WERI-Rb-1 (cell line): ENCODE results near the gene NUCB2.

Source experiments
- DNase-seq: peaks from one replicate; pipeline ENCODE4 v3.0.0-alpha.2; 2020
- H3K27ac ChIP-seq: fragments of 250-450 bp; sonication (Bioruptor Pico); 2 replicates; pipeline ENCODE4 v1.5.1; 2020; ENCODE audit warnings: mild to moderate bottlenecking, moderate library complexity
- H3K27me3 ChIP-seq: fragments of 250-450 bp; sonication (Bioruptor Pico); 2 replicates; pipeline ENCODE4 v1.5.1; 2021; ENCODE audit warnings: mild to moderate bottlenecking, low read depth, moderate library complexity; ENCODE audit not compliant: insufficient read depth, severe bottlenecking
- H3K36me3 ChIP-seq: fragments of 250-450 bp; sonication (Bioruptor Pico); 2 replicates; pipeline ENCODE4 v1.5.1; 2020; ENCODE audit warnings: mild to moderate bottlenecking, moderate library complexity
- H3K4me3 ChIP-seq: 2 replicates; pipeline ENCODE4 v1.5.1; 2011; ENCODE audit warnings: low read depth, mild to moderate bottlenecking, control low read depth, low read length
- H3K9me3 ChIP-seq: fragments of 250-450 bp; sonication (Bioruptor Pico); 2 replicates; pipeline ENCODE4 v1.5.1; 2021; ENCODE audit warnings: mild to moderate bottlenecking, moderate library complexity; ENCODE audit not compliant: severe bottlenecking
- CTCF ChIP-seq: IDR thresholded peaks from 2 replicates; pipeline ENCODE4 v1.5.1; 2011; ENCODE audit warnings: low read depth, mild to moderate bottlenecking, control low read depth, inconsistent platforms, low read length

NUCB2 gene

GRCh38 chr11:17354601-17354991 is 78.1 kb downstream of the NUCB2 start:
- H3K4me3 ChIP-seq = no peak overlapping the region
- peaks cover 8% of the 10 kb centered on the region; the same call in 1 of the 2 replicates for H3K36me3 ChIP-seq
- no peak overlapping the region for H3K27ac ChIP-seq
- TF ChIP-seq CTCF = peak; percentile 50; the same call in 1 of the 2 replicates
- no peaks in the 10 kb centered on the region for H3K9me3 ChIP-seq
- peaks cover 10% of the 10 kb centered on the region for H3K27me3 ChIP-seq
- peak; percentile 75 for DNase-seq

- no peak for DNase-seq
Measured at GRCh38 chr11:17366495-17366894, 90.0 kb downstream of the NUCB2 start.

GRCh38 chr11:17368551-17368950 is 92.0 kb downstream of the NUCB2 start:
- Histone ChIP-seq H3K27ac (no peak overlapping the region), H3K9me3 (peaks cover 44% of the 10 kb centered on the region), H3K4me3 (no peak overlapping the region), H3K36me3 (peaks cover 55% of the 10 kb centered on the region), H3K27me3 (no peaks in the 10 kb centered on the region)
- no peak for DNase-seq
- TF ChIP-seq CTCF = no peak

More at GRCh38 chr11:17366495-17366894, 90.0 kb downstream of the NUCB2 start:
- TF ChIP-seq CTCF = no peak
- Histone ChIP-seq H3K9me3 (peaks cover 29% of the 10 kb centered on the region), H3K27ac (no peak overlapping the region), H3K27me3 (no peaks in the 10 kb centered on the region), H3K4me3 (no peak overlapping the region), H3K36me3 (peaks cover 40% of the 10 kb centered on the region)

GRCh38 chr11:17369094-17369493 is 92.6 kb downstream of the NUCB2 start:
- Histone ChIP-seq H3K4me3 (no peak overlapping the region), H3K36me3 (peaks cover 56% of the 10 kb centered on the region), H3K27ac (no peak overlapping the region), H3K9me3 (peaks cover 44% of the 10 kb centered on the region), H3K27me3 (no peaks in the 10 kb centered on the region)
- DNase-seq = no peak
- no peak for TF ChIP-seq CTCF

- no peak overlapping the region for H3K4me3 ChIP-seq
- H3K36me3 ChIP-seq = peaks cover 56% of the 10 kb centered on the region
- H3K27me3 ChIP-seq = no peaks in the 10 kb centered on the region
- H3K9me3 ChIP-seq = peaks cover 44% of the 10 kb centered on the region
- no peak for TF ChIP-seq CTCF
- H3K27ac ChIP-seq = no peak overlapping the region
- no peak for DNase-seq
Measured at GRCh38 chr11:17369684-17370243, 93.2 kb downstream of the NUCB2 start.

- Histone ChIP-seq H3K9me3 (peaks cover 44% of the 10 kb centered on the region), H3K27me3 (no peaks in the 10 kb centered on the region), H3K4me3 (no peak overlapping the region), H3K27ac (no peak overlapping the region), H3K36me3 (peaks cover 56% of the 10 kb centered on the region)
- TF ChIP-seq CTCF = no peak
- DNase-seq = no peak
Measured at GRCh38 chr11:17371614-17372013, 95.1 kb downstream of the NUCB2 start.
